ENCODE measurements around the gene SORCS2.

SORCS2 gene

DNA sequence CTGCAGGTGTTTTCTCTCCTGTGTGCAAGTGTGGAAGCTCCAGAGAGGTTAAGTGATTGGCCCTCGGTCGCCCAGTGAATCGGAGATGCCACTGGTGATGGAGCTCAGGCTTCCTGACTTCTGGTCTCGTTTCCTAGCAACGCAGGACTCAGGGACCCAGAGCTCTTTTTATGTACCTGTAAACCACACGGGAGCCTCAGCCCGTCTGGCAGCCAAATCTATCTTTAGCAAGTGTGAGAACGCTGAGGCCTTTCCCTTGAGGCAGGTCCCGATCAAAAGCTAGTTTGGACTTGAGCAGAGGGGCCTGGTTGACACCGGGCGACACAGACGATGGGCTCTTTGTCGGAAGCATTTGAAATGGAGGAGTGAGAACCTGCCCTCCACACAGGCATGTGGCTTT is 116.8 kb downstream of the SORCS2 start:
- no peak for DNase-seq

DNA sequence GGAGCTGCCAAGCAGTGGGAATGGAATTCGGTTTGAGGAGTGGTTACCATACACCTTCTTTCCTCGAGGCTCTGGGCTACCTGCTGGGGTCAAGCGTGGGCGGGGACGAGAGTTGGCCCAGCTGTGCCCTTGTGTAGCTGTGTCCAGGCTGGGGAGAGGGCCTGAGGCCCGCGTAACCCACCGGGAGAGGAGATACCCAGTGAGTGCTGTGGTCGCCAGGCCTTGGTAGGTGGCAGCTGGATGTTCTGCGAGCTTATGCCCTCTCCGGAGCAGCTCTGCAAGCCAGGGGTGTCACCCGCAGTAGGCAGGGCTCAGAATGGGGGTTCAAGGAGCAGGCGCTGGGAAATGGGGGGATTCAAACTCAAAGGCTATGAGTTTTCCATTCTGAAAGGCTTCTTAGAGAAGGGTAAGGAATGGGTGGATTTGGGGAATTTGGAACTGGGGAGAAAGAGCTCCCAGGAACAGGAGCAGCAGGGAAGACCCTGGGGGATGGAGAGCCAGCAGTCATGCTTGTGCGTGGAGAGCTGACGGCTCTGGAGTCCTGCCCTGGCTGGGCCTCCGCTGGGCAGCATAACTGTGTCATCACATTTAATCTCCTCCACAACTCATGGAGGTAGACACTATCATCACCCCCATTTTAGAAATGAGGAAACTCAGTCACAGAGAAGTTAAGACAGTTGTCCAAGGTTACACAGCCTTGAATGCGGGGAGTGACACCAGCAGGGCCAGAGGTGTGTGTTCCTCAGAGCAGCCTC is 117.5 kb downstream of the SORCS2 start:
- DNase-seq: no peak

DNA sequence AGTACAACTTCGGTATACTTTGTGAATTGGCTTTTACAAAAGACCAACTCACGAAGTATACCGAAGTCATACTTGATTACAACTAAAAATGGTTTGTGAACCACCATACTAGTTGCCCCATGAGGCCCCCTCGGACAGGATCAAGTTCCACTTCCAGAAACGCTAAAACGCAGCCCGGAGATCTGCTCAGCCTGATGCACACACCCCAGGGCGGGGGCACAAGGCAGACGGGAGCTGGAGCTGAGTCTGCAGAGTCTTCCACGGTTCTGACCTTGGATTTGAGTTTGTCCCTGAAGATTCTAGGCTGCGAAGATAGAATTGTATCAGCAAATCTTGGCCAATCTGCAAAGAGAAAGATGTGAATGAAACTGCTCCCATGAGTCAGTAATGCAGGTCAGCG is 118.1 kb downstream of the SORCS2 start:
- DNase-seq: no peak

DNA sequence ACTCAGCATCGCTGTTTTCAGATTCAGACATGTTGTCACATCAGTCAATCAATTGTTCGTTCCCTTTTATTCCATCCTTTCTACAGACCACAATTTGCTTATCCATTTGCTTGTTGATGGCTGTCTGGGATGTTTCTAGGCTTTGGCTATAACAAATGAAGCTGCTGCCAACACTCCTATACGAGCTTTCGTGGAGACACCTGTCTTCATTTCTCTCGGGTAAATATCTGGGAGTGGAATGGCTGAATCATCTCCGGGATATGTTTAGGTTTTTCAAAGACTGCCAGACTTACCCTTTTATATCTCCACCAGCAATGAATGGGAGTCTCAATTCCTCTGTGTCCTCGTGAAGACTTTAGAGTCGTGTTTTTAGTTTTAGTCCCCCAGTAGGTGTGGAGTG is 118.9 kb downstream of the SORCS2 start:
- no peak for DNase-seq

DNA sequence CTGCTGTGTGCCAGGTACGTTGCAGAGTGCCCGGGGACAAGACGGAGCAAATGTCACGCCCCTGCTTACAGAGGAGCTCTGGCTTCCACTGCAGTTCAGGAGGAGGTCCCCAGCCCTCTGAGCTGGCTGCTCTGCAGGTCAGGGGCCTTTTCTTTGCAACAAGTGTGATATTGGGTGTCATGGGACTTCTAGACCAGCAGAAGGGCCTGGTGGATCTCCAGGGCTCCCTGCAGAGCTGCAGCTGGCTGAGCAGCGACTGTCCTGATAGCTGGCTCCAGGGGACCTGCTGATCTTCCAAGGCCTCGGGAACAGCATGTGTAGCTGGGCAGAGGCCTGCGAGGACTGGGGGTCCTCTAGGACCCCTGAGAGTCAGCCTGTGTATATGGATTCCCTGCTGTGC is 120.4 kb downstream of the SORCS2 start:
- no peak for DNase-seq

DNA sequence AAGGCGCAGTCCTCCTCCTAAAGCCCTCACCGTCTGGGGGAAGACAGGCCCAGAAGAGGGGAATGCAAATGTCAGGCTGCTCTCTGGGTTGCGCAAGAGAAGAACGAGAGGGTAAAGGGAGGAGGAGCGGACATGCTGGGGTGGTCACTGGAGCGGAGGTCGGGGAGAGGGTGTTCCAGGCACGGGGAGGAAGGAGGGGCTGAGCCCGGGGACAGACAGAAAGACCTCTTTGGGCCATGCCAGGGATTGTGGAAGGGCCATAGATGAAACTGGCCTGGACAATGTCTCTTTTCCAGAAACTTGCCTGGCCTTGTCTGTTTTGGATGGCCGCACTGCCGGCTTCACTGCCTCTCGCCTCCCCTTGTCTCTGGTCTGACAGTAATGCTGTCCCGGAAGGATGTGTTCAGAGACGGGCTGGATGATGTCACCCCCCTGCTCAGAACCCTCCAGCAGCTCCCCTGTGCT is 121.0 kb downstream of the SORCS2 start:
- no peak for DNase-seq

DNA sequence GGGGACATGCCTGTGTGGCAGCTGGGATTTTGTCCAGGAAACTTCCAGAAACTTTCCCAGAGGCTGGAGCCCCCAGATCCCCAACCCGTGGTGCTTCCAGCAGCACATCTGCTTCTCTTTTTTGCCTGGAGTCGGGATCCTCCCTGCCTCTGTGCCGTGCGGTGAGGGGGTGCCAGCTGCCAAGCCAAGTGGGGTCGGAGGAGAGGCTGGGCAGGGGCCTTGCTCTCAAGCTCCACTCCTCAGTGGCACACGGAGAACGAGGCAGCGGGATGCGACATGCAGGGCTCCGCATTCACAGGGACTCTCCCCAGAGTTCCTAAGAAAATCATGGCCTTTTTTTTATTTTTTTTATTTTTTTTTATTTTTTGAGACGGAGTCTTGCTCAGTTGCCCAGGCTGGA is 121.7 kb downstream of the SORCS2 start:
- DNase-seq: no peak

DNA sequence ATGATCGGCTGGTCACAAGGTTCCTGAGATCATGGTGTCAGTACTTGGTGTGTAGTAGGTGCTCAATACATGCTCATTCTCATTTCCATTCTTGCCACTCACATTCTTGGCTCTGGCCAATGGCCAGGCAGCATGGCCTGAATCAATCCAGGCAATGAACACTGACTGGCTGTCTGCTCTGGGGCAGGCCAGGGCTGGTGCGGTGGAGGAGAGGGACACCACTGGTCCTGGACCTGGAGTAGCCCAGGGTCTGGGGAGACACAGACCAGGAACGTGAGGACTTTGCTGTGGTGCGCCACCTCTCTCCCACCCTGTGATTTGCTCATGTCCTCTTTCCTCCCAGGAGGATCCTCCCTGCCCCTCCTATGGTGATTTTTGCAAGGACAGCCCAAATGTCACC is 122.9 kb downstream of the SORCS2 start:
- DNase-seq: no peak

DNA sequence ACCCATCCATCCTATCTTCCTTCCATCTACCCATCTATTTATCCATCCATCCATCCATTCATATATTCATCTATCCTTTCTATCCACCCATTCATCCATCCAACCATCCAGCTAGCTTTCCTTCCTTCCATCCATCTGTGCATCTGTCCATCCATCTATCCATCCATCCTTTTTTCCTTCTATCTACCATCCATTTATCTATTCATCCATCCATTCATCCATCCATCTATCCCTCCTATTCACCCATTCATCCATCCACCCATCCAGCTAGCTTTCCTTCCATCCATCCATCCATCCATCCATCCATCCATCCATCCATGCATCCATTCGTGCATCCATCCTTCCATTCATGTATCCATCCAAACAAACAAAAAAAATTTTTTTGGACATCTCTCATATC is 123.6 kb downstream of the SORCS2 start:
- DNase-seq: no peak

DNA sequence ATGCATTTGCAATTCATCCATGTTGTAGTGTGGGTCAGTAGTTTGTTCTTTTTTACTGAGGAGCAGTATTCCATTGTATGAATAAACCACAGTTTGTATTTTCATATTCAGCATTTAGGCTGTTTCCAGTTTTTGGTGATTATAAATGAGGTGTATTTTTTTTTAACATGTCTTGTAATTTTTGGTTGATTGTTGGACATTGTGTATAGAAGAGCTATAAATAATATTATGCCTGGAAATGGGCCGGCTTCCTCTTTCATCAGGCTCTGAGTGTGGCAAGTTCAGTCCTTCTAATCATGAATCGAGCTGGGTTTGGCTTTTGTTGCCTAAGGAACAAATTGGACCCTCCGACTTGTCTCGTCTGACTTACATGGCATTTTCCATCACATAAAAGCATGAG is 126.7 kb downstream of the SORCS2 start:
- DNase-seq: no peak

DNA sequence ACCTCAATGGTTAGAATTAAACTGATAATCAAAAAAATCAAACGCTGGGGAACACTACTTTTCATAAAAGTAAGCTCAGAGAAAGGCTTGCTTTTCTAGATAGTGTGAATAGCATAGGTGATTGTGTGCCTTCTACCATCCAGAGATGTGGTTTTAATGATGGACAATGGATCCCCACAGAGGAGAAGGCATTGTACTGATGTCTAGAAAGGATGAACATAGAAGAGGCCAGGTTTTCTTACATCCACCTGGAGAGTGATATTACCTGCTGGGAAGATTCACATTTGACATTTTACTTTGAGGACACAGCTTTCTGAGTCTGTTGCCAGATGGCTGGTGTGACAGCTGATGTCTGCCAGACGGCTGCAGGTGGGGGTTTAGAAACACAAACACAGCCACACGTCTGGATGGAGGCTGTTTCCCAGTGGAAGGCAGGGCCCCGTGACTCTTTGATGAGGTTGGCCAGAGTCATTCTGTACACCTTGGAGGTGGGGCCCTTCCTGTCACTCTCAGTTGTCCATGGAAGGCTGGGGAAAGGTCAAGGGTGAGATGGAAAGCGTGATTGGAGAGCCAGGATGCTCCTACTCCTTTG is 128.0 kb downstream of the SORCS2 start:
- no peak for DNase-seq

DNA sequence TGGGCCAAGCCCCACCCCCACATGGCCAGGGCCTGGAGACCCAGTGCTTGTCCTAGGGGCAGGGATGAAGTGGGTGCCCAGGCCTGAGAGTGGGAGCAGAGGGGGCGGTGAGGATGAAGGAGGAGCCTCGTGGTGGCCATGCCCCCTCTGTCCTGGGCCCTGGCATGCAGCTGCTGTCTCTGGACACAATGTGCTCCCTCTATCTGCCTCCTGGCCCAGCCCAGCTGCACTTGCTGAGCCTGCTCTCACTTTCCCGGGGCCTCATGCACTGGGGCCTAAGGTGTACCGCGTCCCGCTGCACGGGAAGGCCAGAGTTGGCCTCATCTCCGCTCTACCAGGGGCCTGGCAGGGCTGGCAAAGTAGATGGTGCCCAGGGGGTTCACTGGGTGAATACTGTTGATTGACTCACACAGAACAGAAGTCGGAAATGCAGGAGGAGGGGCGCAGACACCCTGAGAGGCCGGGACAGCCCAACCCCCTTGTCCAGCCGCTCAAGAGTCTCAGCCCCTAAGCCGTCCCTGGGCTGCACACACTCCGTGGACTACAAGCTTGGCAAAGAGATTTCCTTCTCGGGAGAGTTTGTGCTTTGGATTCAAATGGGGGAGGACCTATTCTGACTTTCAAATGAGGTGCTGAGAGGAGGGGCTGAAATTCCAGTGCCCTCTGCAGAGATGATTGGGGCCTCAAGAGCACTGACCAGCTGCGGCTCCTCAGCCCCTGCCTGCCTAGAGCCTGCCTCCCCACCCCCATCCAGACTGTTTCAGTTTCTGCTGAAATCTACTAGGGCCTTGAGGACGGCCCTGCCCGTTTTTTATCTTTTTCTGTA is 130.0 kb downstream of the SORCS2 start:
- DNase-seq: no peak

DNA sequence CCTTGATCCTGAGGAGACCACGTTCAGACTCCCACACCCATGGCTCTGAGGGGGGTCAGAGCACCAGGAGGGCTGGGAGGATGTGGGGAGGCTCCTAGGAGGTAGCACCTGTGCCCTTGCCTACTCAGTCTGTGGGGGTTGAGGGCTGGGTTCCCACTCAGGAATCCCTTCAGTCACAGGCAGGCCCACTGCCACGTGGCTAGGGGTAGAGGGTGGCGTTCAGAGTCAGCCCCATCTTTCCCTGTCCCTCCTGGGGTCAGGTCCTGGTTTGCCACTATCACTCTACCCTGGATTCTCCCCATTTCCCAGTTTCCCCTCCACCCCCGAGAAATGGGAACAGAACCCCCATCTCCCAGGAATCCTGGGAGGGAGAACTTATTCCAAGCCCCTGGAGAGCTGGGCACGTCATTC is 131.1 kb downstream of the SORCS2 start:
- no peak for DNase-seq

DNA sequence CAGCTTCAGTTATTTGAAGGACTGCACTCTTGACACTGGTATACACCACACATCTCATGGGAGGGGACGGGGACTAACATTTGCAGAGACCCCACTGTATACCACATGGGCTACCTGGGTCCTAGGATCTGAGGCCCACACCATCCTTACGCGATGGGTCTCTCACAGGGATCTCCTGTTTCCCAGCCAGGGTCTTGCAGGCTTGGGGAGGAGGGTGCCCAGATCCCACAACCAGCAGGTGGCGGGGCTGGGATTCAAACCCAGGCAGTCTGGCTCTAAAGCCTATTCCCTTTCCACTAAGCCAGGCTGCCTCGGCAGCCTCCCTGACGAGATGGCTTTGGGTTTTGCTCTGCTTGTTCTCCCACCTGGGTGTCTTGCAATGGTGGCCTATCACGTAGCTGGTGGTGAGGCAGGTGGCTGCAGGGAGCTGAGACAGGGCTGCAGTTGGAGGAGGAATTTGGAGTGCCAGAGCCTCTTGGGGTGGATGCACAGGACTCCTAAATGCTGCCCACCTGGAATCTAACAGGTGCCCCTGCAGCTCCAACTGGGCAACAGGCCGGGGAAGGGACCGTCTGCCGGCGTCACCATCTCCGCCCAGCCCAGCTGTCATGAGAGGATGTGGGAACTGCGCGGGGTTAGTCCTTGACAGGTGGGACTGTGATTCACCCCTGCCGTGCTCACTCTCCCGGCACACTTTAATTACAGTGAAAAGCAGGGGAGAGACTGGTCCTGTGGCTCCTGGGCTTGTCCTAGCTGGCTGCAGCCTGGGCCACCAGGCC is 131.7 kb downstream of the SORCS2 start:
- no peak for DNase-seq

DNA sequence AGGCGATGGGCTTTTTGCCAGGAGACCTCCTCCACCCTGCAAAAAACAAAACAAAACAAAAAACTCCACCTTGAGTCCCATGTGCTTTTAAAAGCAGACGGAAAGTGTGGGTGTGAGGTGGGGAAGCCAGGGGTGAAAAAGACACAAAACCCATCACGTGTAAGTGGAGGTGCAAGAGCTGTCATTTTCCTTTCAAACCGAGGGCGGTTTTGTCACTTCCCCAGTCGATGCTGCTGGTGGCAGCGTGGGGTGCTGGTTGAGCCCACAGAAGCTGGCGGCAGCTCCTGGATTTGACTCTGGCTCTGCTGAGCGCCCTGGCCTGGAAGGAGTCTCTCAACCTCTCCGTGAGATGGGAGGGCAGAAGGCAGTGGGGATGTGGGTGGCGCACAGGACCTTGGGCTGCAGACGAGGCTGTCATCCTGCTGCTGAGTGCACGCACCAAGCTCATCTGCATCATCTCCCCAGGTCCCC is 132.3 kb downstream of the SORCS2 start:
- no peak for DNase-seq

DNA sequence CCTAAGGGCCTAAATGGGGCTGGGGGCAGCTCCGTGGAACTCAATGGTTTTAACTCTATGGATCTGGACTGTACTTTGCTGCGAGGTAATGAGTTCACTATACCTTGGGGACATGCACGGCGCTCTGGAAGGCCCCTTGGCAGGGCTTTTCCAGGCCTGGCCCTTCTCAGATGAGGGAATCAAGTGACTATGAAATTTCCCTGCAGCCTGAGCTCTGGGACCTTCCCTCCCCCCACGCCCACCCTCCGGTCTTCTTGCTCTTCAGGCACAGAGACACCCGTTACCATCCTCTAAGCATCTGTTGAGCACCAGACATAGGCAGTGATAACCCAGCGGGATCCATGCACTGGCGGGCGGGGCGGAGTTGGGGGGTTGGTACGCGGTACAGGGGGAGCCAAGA is 133.2 kb downstream of the SORCS2 start:
- DNase-seq: no peak

DNA sequence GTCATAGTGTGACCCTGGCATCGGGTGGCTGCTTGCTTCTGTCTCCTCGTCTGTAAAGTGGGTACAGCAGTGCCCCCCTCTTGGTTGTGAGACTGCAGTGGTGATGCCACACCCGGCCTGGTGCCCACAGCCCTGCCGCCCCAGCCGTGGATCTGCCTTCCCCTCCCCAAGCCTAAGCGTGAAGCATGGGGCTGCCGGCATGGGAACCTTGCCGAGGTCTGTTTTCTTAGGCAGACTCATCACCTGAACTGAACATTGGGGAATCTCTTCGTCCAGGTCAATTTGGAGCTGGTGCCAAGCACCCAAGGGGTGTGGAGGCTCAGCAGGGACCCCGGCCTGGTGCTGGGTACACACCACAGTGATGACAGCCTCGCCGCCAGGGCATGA is 134.0 kb downstream of the SORCS2 start:
- no peak for DNase-seq

DNA sequence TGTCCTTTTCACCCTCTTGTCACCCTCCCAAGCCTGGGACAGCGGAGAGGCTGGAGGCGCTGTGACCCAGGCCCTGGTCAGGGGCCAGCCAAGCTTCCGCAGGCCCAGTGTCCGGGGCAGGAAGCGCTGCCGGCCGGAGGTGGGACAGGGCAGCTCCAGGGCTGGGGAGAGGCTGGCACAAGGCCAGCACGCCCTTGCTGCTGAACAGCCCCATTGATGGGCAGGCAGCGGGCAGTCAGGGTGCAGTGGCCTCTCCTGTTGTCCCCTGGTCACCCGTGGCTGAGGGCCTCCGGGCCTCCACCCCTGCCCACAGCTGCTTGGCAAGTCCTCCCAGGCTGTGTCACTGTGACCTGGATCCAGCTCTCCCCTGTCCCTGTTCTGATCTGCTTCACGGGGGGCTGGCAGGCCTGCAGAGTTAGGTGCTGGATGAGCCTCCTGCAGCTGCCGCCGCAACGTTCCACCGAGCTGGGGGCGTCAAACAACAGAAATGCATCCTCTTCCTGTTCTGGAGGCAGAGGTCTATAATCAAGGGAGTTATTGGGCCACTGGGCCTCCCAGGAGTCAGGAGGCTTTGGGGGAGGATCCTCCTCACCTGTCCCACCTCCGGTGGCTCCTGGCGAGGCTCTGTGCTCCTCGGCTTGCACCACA is 134.5 kb downstream of the SORCS2 start:
- no peak for DNase-seq

DNA sequence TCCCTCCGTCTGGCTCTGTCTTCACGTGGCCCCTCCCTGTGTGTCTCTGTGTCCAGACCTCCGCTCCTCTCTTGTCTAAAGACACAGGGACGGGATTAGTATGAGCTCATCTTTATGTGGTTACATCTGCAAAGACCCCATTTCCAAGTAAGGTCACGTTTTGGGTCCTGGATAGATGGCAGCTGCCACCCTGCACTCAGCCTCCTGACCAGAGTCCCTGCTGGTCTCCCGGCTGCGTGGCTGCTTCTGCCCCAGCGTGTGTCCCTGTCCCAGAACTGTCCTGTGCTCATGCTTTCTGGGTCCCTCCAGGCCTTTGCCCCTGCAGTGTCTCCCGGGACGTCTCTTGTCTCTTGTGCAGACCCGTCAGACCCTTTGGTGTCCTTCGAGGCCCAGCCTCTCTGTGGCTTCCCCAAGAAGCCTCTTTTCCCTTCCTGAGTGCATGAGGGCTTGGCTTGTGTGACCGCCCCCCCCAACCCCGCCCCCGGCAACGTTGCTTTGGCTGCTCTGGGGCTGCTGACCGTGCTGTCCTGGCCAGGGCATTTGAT is 135.1 kb downstream of the SORCS2 start:
- no peak for DNase-seq

DNA sequence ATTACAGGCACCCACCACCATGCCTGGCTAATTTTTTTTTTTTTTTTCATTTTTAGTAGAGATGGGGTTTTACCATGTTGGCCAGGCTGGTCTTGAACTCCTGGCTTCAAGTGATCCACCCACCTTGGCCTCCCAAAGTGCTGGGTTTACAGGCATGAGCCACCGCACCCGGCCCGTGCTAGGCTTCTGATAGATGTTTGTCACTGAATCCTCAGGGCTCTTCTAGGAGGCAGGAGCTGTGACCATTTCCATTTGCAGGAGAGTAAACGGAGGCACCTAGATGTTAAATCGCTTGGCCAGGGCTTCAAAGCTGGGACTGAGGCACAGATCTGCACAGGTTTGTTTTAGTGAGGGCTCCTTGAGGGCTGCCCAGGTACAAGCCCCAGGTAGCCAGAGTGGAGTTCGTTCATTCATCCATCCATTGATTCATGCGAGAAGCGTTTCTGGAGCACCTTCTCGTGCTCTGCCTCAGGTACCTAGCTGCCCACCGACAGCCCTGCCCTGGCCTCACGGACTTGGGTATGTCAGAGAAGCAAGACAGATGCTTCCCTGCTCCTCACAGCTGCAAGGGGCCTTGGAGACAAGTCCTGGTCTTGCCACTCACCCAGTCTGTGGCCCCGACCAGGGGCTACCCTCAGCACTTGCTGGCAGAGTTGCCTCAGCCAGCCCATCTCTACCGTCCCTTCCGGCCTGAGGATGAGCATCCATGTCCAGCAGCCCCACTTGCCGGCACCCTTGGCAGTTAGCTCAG is 136.0 kb downstream of the SORCS2 start:
- no peak for DNase-seq

DNA sequence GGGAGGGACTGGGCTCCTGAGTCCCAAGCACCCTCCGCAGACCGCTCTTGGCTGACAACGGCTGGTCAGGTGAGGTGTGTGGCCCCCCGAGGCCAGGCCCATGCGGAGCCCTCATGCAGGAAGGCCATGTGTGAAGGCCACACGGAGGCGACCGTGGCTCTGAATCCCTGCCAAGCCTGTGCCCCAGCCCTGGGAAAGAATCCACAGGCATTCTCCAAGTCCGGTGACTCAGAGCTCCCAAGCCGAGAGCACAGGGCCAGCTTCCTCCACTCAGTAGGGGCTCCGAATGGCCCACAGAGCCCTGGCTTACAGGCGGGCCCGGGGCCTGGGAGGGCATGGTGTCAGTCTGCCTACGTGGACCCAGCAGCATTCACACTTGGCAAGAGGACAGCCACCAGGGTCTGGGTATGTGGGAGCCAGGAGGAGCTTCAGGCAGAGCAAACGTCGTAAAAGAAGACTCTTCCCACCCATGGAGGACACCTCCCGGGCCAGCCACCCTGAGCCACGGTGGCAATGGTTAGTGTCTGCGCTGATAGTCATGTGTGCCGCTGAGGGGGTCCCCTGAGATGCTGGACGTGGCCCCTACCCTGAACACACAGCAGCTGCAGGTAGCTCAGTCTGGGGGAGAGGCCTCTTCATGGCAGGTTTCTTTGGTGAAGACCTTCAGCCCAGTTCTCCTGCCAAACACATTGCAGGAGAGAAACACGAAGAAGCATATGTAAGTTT is 136.7 kb downstream of the SORCS2 start:
- no peak for DNase-seq
